HG03457 (cell line): ENCODE results near the gene TRIM39.
"Not testable (repeated sequence)": the region's sequence is repeated elsewhere in the genome, so short reads cannot be mapped to it uniquely, and the experiment has no call there.

Experiments
- ATAC-seq: cut with Tn5 transposase; IDR thresholded peaks from one replicate; pipeline ENCODE4 v1.9.1; 2021; ENCODE audit warnings: moderate number of reproducible peaks; ENCODE audit not compliant: unreplicated experiment

Gene TRIM39

GRCh38 chr6:30326526-30327231 lies at the start of gene TRIM39:
TRIM39 (plus strand) TSS chr6:30326927; CDS start chr6:30329318, 2,391 bp downstream.
- ATAC-seq: peak; percentile 47

GRCh38 chr6:30280988-30281387 lies 45.7 kb upstream of the TRIM39 start:
- ATAC-seq: not testable (repeated sequence)

GRCh38 chr6:30282522-30282921 lies 44.2 kb upstream of the TRIM39 start:
- ATAC-seq: no peak

GRCh38 chr6:30283761-30284160 lies 43.0 kb upstream of the TRIM39 start:
- ATAC-seq: no peak

- ATAC-seq: no peak
Measured at GRCh38 chr6:30287139-30287538, 39.6 kb upstream of the TRIM39 start.

GRCh38 chr6:30295837-30296236 lies 30.9 kb upstream of the TRIM39 start:
- ATAC-seq: no peak

GRCh38 chr6:30304002-30304401 lies 22.7 kb upstream of the TRIM39 start:
- no peak for ATAC-seq

GRCh38 chr6:30311101-30311500 lies 15.6 kb upstream of the TRIM39 start:
- no peak for ATAC-seq

GRCh38 chr6:30311671-30312070 lies 15.1 kb upstream of the TRIM39 start:
- no peak for ATAC-seq

GRCh38 chr6:30312266-30312665 lies 14.5 kb upstream of the TRIM39 start:
- ATAC-seq: no peak

GRCh38 chr6:30312676-30313321 lies 13.9 kb upstream of the TRIM39 start:
- ATAC-seq: no peak

- ATAC-seq: no peak
Measured at GRCh38 chr6:30315156-30315555, 11.6 kb upstream of the TRIM39 start.

GRCh38 chr6:30317913-30318589 lies 8.7 kb upstream of the TRIM39 start:
- no peak for ATAC-seq

- no peak for ATAC-seq
Measured at GRCh38 chr6:30319146-30319835, 7.4 kb upstream of the TRIM39 start.

- ATAC-seq: no peak
Measured at GRCh38 chr6:30321692-30322388, 4.9 kb upstream of the TRIM39 start.

- no peak for ATAC-seq
Measured at GRCh38 chr6:30322527-30323501, 3.9 kb upstream of the TRIM39 start.

GRCh38 chr6:30323806-30324205 lies 2.9 kb upstream of the TRIM39 start:
- ATAC-seq: no peak

- ATAC-seq: no peak
Measured at GRCh38 chr6:30325150-30325872, 1.4 kb upstream of the TRIM39 start.
